GM10248 (cell line): ENCODE results near the gene KAZALD1.

Source experiments
- CTCF ChIA-PET: fragments of 300-600 bp; sonication (Branson Sonifier 250); formaldehyde crosslinking; extraction: SDS; loops from one replicate; lab custom pipeline; 2021; ENCODE audit warnings: antibody characterized with exemption; lab: Yijun Ruan, JAX
- POLR2A ChIA-PET: fragments of 350-650 bp; sonication (Branson Sonifier 250); formaldehyde crosslinking; extraction: SDS; loops from one replicate; lab custom pipeline; 2020; ENCODE audit warnings: antibody characterized with exemption; lab: Yijun Ruan, JAX
- DNase-seq: peaks from one replicate; pipeline ENCODE4 v3.0.0; 2012; ENCODE audit errors: extremely low spot score
- CTCF ChIP-seq: IDR thresholded peaks from 2 replicates; pipeline ENCODE4 v1.5.1; 2012; ENCODE audit warnings: mild to moderate bottlenecking, low read depth; ENCODE audit errors: extremely low read depth, missing control alignments, control extremely low read depth

Gene KAZALD1

DNA sequence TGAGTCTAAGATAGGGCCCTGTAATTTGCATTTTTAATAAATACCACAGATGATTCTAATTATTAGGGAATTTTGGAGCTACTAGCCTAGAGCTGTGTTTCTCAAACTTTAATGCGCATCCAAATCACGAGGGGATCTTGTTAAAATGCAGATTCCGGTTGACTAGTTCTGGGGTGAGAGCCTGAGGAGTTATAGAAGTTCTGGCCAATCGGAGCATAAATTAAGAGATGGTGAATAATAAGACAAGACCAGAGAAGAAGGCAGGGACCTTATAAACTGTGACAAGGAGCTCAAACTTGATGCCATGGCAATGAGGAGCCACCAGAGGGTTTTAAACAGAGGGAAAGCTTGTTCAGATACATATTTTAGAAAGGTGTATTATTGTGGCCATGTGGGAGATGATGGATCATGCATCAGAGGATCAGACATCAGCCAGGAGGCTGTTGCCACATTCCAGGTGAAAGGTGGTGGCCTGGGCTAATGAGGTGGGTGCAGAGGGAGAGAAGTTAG, 39.6 kb downstream of the KAZALD1 start:
- no peak for TF ChIP-seq CTCF
- DNase-seq: no peak
- ChIA-PET POLR2A (no interaction called here), CTCF (interaction anchor here (0.8 to 15.5 kb wide), 6 partner anchors 15 to 60 kb away, joined by 3 to 385 read pairs (median 4); no protein-coding TSS in a partner anchor)

DNA sequence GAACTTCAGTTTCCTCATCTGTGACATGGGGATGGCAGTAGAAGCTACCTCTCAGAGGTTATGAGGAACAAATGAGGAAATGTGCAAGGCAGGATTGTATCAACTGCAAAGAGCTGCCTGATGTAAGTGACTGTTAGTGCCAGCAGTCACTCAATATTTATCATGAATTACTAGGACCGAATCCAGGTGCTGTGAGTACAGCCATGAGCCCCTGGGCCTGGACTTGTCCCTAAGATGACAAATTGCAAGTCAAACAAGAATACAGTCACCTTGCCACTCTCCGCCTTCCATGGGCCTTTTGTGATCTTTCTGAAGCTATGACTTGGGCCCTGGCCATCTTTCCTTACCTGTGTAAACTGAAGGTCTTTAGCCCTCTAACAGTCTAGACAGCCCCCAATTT, 41.6 kb downstream of the KAZALD1 start:
- ChIA-PET POLR2A (no interaction called here), CTCF (interaction anchor here (1.6 to 15.5 kb wide), 2 partner anchors 10 to 37 kb away, joined by 4 to 385 read pairs; no protein-coding TSS in a partner anchor)
- TF ChIP-seq CTCF: no peak
- no peak for DNase-seq

DNA sequence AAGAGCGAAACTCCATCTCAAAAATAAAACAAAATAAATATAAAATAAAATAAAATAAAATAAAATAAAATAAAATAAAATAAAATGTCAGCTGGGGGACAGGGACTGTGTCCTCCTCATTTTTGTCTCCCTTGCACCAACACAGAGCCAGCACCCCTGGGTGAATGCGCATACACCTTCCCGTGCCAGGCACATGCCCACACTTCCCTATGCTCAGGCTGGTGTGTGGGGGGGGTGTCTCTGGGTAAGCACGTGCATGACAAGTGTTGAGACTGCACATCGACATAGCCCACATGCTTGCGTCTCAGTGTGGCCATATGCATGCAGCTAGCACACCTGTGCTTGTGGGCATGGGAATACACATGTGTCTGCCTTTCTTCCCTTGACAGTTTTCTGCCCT, 44.6 kb downstream of the KAZALD1 start:
- POLR2A ChIA-PET: no interaction called here
- DNase-seq: no peak
- TF ChIP-seq CTCF: no peak
- CTCF ChIA-PET: interaction anchor here (2.9 to 5.0 kb wide), 2 partner anchors 10 to 36 kb away, joined by 19 to 37 read pairs; no protein-coding TSS in a partner anchor

DNA sequence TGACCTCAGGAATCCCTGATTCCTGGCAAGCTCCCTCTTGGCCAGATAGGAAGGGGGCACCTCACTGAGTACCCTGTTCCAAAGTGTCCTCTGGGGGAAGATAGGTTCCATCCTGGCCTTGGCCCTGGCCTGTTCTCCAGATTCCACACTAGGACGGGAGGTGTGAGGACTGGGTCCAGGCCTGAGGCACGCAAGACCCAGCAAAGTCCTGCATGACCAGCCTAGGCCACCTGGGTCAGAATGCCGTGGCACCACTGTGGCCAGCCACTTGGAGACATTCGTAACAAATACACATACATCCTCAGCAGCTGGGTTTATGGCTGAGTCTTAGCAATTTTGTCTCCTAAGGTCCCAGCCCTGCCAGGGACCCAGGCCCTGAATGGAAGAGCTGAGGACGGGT, 46.0 kb downstream of the KAZALD1 start:
- ChIA-PET POLR2A (no interaction called here), CTCF (interaction anchor here (2.9 to 5.0 kb wide), 2 partner anchors 12 to 34 kb away, joined by 19 to 37 read pairs; no protein-coding TSS in a partner anchor)
- TF ChIP-seq CTCF: no peak
- no peak for DNase-seq

DNA sequence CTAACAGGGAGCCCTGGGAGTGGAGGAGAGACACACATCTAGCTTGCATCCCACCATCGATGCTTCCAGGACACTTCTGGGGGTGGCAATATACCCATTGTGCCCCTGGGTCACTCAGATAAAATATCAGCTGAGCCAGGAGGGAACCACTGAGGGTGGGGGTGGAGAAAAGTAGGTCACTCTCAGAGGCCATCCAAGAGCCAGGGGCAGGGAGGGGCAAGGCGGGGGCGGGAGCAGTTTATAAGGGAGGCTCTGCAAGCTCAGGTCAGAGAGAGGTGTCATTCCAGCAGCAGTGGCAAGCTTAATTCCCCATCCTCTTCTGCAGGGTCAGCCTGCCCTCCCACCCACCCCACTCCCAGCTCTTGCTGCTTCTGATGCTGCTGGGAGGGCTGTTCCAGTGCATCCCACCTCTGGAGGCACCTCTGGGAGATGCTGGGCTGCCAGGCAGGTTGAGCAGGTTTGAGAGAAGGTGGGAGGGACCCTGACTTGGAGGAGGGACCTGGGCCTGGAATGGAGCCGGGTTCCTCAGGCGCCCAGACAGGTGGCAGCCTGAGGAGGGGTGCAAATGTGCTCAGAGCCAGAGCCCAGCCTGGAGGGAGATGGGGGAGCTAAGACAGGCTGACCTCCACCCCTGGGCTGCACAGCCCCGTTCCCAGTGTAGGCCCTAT, 49.2 kb downstream of the KAZALD1 start:
- POLR2A ChIA-PET: no interaction called here
- no peak for TF ChIP-seq CTCF
- CTCF ChIA-PET: interaction anchor here (5.0 kb wide), 1 partner anchor 15 kb away, joined by 37 read pairs; no protein-coding TSS in a partner anchor
- DNase-seq: no peak

GRCh38 chr10:101111547-101111946, 49.8 kb downstream of the KAZALD1 start:
- no peak for TF ChIP-seq CTCF
- CTCF ChIA-PET: no interaction called here
- no peak for DNase-seq
- POLR2A ChIA-PET: no interaction called here
